ENCODE measurements around the gene COL18A1. TPM values are rescaled to one million over a fixed set of nuclear protein-coding genes. Genes with fewer than 3 reads are reported as not detected.

Gene COL18A1
- total RNA-seq, 1 donor from 2014 or later, result 187 TPM

GRCh38 chr21:45464309-45464708 is 59.3 kb downstream of the COL18A1 start:
- DNase-seq (ENCODE audit: low read depth), result no peak

- no peak for DNase-seq (ENCODE audit: low read depth)
These were observed 60.1 kb downstream of the COL18A1 start for GRCh38 chr21:45465105-45465504.

- DNase-seq (ENCODE audit: low read depth), result no peak
These were observed 60.8 kb downstream of the COL18A1 start for GRCh38 chr21:45465611-45466329.

- DNase-seq (ENCODE audit: low read depth), result peak; percentile 57
These were observed 61.6 kb downstream of the COL18A1 start for GRCh38 chr21:45466330-45467220.

DNA sequence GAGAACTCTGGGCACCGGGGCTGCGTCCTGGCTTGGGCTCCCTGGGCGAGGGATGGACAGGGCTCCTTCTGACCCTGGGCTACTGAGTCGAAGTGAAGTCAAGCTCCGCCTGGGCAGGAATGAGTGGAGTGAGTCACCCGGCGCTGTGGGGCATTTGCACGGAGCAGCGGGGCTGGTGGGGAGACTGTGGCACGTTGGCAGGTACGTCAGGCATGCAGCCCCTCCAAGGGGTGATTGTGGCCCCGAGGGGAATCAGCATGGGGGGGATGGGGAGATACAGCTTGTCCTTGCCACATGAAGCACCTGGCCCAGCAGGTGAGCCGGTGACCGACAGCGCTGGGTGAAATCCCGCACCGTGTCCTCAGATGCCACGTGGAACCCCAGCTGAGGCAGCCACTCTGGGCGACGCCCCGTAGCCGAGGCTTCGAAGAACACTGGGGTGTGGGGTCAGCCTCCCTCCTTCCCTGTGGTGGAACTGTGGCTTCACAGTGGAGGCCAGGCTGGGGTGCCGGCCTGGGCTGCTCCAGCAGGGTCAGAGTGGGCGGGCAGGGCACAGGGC is 62.3 kb downstream of the COL18A1 start:
- DNase-seq (ENCODE audit: low read depth), result peak; percentile 38

- DNase-seq (ENCODE audit: low read depth), result no peak
These were observed 63.3 kb downstream of the COL18A1 start for GRCh38 chr21:45468051-45468970.

DNA sequence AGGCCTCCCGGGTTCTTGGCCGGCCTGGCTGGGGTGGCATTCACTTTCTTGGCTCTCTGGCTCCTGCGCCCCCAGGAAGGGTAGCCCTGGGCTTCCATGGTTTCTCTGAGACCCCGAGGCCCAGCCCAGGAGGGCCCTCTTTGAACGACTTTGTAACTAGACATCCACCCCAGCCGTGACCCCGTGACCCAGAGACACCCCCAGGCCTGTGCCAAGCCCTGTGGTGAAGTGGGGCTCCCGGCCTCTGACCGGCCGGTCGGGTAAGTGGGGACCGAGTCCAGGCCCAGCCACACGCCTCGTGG is 64.0 kb downstream of the COL18A1 start:
- DNase-seq (ENCODE audit: low read depth), result no peak

GRCh38 chr21:45469273-45470086 is 64.5 kb downstream of the COL18A1 start:
- DNase-seq (ENCODE audit: low read depth), result no peak

- DNase-seq (ENCODE audit: low read depth), result no peak
These were observed 65.1 kb downstream of the COL18A1 start for GRCh38 chr21:45470087-45470515.

GRCh38 chr21:45470773-45471524 is 66.0 kb downstream of the COL18A1 start:
- DNase-seq (ENCODE audit: low read depth), result peak; percentile 66

DNA sequence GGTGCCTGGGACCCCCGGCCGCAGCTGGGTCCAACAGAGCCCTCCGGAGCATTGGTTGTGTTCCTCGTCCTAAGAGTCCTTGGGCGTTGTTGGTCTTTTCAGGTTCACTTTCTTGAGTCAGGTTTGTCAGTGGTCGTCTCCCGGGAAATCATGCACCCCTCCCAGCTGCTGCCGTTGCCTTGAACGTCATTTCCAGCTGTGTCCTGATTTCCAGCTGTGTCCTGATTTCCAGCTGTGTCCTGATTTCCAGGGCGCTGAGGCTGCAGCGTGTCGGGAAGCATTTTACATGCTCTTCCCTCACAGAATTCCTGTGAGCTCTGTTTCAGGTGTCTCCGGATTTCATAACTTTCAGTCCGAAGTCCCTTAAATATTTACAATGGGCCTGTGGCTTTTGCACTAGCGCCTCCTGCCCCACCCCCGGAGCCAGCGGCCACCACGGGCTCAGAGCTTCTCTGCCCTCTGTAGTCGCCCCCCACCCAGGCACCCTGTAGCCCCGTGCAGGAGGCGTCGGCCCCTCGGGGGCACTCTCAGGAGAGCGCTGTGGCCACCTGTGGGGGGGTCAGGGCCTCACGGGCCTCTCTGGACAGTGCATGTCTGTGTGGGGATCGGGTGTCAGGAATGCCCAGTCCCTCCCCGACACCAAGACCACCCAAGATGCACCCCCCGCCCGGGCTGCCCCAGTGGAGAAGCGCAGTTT is 66.7 kb downstream of the COL18A1 start:
- peak; percentile 51 for DNase-seq (ENCODE audit: low read depth)

DNA sequence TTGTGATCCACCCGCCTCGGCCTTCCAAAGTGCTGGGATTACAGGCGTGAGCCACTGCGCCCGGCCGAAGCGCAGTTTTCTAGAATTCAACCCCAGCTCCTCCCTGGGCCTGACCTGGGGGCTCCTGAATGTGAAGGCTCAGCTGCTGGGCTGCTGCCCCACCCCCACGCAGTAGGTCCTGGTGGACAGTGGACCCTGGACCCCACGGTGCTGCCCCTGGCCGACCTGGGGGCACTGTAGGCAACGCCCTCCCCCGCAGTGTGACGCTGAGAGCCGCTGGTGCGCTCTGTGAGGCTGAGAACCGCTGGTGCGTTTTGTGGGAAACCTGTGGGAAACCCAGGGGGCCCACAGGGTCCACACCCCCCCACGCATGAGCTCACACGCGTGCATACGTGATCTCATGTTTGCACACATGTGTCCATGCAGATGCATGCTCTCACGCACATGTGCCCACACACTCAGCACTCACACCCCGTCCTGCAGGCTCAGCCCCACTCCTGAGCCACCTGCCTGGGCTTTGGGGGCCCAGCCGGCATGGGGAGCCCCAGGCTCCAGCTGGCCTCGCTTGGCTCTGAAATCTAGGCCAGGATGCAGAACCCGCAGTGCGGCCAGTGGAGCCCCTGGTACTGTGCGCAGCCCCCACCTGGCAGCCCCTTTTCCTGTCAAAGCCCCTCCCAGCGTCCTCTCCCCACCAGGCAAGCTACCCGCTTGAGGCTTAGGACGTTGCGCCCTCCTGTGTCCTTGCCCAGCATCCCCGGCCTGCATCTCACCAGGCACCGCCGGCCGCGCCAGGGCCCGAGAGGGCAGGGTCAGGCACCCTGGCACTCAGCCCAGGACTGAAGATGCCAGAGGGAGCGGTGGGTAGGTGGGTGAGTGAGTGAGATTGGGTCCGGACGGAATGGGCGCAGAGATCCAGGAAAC is 67.7 kb downstream of the COL18A1 start:
- DNase-seq (ENCODE audit: low read depth), result no peak

- DNase-seq (ENCODE audit: low read depth), result no peak
These were observed 68.7 kb downstream of the COL18A1 start for GRCh38 chr21:45473496-45474322.

GRCh38 chr21:45474323-45474950 is 69.5 kb downstream of the COL18A1 start:
- no peak for DNase-seq (ENCODE audit: low read depth)

GRCh38 chr21:45475004-45475685 is 70.2 kb downstream of the COL18A1 start:
- no peak for DNase-seq (ENCODE audit: low read depth)
